HuH-7.5 (cell line): ENCODE measurements around the gene STRN3.

Source experiments
- DNase-seq: peaks from one replicate; pipeline ENCODE4 v3.0.0; 2011; ENCODE audit warnings: low spot score

Gene STRN3

DNA sequence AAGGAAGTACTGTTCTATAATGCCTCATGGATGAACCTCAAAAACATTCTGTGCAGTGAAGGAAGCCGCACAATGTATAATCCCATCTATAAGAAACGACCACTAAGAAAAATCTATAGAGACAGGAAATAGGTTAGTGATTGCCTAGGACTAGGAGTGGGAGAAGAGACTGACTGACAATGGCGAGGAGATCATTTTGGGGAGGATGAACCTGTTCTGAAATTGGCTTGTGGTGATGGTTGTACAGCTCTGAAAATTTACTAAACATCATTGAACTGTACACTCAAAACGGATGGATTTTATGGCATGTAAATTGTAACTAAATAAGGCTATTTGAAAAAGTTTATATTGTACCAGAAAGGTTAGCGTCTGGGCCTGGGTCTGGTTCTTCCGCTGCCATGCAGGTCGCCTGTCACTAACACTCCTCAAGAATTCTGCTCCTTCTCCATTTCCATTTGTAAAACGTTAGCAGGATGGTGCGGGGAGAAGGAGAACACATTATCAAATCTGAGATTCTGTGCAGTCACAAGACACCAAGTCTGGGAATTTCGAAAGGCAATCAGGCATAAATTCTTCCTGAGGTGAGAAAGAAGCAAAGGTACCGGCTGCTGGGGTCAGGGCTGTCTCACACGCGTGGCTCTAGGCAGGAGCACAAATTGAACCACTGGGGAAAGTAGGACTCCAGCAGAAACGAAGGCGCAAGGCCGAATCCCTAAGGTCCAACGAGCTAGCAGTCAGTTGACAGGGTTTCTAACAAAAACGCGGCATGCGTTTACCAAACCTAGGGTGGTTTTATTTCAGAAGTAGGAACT lies 152.7 kb downstream of the STRN3 start:
- DNase-seq = peak; percentile 56

DNA sequence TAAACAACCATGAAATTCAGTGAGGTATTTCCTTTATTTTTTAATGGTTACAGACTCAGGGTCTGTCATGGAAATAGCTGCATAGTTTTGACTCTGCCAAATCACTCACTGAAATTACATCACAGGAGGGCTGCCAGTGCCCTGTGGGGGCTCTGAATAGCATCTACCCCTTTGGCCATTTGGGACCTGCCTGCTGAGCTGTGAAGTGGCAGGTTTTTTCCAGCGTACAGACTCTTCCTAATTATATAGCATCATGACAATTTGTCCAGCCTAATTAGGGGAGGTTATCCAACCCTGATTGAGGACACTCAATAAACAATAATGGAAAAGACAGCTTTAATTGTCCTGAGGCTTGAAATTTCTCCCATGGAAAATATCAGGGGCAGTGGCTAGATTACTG lies 153.6 kb downstream of the STRN3 start:
- DNase-seq = no peak

DNA sequence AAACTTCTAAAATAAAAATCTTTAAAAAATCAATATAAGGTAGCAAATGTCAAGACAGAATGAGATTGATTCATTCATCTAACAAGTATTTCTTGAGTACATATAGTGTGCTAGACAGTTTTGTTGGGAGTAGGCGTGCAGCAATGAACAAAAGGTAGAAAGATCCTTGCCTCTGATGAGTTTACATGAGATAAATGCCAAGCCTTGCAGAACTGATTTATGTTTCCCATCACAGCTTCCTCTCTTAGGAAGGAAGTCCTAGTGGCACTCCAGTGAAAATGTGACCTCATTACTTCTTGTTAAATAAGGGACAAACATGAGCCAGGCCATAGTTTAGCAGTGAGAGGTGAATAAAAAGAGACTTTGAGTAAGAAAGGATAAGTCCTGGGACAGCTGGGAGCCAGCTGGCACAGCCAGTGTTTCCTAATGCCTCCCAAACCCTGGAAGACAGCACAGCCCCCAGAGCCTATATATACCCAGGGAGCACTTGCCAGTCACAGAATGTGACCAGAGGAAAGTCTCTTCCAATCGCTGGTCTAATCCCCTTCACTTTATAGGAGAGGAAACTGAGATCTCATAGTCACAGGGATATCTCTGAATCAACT lies 156.5 kb downstream of the STRN3 start:
- DNase-seq = no peak

DNA sequence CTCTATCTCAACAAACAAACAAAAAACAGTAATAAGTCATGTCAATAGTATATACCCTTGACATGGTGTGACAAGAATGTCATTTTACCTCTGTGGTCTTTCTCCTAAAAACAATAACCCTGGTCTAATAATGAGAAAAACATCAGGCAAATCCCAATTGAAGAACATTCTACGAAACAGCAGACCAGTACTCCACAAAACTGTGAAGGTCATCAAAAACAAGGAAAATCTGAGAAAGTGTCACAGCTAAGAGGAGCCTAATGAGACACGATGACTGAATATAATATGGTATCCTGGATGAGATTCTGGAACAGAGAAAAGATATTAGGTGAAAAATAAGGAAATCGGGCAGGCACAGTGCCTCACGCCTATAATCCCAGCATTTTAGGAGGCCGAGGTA lies 157.4 kb downstream of the STRN3 start:
- DNase-seq = no peak

DNA sequence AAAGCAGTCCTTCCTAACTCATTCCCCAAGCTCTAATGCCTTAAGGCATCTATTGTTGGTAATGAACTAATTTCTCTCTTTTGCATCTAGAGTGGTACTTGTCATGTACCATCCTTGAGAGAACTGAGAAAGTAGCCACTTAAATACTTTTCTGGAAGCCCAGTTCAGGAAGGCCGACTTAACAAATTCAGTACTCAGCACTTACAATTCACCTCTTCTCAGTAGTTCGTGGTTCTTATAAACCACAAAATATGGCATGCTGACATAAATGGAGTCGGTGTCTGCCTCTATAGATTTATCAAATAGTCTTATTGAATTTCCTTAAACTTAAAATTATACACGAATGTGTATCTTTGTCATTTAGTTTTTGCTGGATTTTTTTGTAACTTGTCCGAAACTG lies 161.2 kb downstream of the STRN3 start:
- DNase-seq = no peak

GRCh38 chr14:30861200-30861599 lies 165.0 kb downstream of the STRN3 start:
- DNase-seq = no peak

GRCh38 chr14:30855345-30856037 lies 170.7 kb downstream of the STRN3 start:
- no peak for DNase-seq

- DNase-seq = no peak
Observed at GRCh38 chr14:30854492-30854891, 171.7 kb downstream of the STRN3 start.

GRCh38 chr14:30853946-30854345 lies 172.2 kb downstream of the STRN3 start:
- no peak for DNase-seq

- no peak for DNase-seq
Observed at GRCh38 chr14:30849983-30850382, 176.2 kb downstream of the STRN3 start.

DNA sequence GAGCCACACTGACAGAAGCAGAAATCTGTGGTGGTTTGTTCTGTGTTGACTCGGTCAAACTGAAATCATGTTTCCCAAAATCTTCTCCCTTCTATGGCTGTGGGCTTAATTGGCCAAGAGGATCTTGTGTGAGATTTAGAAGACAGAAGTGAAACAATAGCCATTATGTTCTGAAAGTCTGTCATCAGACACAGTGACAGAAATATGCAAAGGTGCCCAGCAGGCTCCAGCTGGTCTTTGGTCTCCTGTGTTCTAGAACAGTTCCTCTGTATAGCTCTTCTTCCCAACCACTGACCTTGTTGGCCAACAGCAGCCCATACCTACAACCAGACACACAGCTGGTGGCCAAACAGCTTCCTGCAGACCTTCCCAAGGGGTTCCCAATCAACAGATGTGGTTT lies 176.8 kb downstream of the STRN3 start:
- DNase-seq = no peak

- DNase-seq = no peak
Observed at GRCh38 chr14:30848449-30849240, 177.5 kb downstream of the STRN3 start.
